ENCODE measurements around the gene CABLES1.
"Not testable (repeated sequence)": the region's sequence is repeated elsewhere in the genome, so short reads cannot be mapped to it uniquely, and the experiment has no call there.

Gene CABLES1

DNA sequence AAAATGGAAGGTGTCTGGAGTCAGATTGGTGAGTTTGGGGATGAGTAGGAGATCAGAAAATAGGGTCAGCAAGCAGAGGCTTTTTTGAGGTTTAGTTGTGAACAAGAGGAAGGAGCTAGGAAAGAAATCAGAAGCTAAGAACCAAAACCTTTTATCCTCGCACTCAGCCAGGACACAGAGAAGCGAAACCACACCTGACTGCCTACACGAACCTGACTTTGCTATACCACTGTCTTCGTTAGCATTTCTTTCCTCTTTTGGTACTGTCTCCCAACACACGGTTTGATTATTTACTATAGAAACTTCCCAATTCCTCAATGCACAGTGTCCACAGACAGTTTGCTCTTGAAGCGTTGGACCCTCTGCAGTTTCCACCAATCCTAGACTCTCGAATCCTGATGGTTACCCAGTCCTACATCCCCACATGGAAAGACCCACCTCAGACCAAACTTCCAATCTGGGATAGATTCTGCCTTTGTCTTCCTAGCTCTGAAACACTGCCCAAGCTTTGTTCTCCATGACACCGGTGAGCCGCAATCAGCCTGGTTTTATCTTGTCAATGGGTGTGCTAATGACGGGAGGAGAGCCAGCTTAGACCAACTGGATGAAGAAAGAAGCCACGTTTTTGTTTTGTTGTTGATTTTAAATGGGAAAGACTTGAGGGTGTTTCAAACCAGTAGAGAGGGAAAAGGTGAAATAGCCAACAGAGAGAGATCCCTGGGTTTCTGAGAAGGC is 137.4 kb downstream of the CABLES1 start:
- no peak for DNase-seq

DNA sequence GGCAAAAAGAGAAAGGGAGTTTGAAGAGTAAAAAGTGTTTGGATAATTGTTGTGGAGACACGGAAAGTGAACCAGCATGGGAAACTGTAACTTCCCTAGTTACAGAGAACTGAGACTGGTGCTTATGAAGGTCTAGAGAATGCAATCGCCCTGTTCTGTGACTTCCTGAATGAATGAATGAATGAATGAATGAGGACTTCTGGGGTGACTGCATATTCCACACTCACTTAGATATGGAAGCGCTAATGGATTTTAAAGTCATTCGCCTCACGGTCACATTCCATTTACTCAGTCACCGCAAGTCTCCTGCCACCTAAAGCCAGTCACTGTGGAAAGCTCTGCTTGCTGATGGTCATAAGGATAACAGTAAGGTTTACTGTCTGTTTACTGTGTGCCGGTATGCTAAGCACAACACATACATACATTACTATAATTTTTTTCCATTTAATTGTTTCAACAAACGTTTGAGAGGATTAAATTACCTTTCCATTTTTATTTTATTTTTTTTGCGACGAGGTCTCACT is 138.2 kb downstream of the CABLES1 start:
- no peak for DNase-seq

- DNase-seq, result no peak
Observed at GRCh38 chr18:23274638-23275482, 139.6 kb downstream of the CABLES1 start.

GRCh38 chr18:23276451-23276850 is 141.2 kb downstream of the CABLES1 start:
- DNase-seq, result no peak

DNA sequence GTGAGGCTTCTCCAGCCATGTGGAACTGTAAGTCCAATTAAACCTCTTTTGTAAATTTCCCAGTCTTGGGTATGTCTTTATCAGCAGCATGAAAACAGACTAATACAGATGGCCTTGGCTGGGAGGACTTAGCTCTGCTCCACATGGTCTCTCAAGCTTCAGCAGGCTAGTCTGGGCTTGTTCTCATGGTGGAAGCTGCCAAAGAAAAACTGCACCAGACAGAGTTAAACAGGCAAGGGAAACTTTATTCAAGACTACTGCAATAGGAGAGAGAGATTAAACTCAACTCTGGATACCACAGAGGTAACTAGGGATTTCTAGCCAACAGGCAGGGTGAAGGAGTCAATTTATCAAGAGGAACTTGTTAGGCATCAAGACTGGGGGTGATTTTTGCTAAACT is 142.1 kb downstream of the CABLES1 start:
- no peak for DNase-seq

DNA sequence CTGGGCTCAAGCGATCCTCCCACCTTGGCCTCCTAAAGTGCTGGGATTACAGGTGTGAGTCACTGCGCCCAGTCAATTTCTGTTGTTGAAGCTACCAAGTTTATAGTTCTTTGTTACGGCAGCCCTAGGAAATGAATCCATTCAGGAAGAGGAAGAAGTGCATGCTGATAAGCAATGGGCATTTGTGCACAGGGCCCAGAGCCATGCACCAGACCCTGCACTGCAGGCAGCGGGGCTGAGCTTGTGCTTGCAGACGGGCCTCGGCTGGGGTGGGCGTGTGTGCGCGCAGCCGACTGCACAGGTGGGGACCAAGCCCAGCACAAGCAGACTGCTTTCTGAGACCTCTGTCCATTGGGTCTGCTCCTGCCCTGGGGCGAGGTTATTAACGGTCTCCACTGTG is 144.6 kb downstream of the CABLES1 start:
- DNase-seq, result no peak

DNA sequence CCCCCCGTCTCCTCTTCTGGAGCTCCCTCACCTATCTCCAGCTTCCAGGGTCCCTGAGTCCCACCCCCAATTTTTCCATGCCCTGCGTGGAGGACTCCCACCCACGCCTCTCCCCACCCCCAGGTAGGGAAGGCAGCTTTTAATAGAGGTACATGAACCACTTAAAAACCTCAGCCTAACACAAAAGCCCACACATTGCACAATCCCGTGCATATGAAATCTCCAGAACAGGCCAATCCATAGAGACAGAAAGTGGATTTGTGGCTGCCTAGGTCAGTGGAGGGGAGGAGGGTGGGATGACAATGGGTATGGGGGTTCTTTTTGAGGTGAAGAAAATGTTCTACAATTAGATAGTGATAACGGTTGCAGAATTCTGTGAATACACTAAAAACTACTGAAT is 145.6 kb downstream of the CABLES1 start:
- DNase-seq, result no peak

DNA sequence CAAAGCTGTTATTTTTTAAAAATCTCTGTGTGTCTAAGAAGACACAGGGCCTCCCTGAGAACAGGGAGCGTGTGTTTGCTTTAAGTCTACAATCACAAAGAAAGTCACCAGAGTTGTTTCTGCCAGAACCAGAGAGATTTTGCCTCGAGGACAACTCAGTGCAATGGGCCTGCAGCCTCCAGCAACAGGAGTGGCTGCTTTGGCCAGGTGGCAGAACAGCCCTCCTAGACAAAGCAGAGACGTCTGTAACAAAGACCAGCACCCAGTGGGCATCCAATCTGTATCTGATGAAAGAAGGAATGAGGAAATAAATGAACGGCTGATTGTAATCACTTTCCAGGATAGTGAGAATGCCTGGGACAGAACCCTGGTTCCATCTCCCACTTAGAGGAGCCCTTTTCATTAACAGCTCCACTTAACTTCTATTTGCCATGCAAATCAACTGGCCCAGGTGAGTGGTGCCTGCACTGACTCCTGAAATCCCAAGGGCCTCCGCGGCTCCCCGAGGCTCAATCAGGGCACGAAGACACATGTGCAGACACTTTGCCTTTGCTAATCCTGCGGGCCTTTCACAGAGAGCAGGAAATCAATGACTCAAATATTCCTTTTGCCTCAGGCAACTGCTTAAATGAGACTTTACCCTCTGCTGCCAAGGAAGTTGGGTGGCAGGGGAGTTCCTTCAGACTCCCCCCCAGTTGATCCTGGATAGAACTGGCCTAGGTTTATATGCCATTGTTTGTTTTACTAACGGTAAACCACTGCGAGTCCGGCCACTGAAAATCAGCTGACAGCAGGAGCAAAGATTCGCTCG is 146.5 kb downstream of the CABLES1 start:
- DNase-seq, result no peak

DNA sequence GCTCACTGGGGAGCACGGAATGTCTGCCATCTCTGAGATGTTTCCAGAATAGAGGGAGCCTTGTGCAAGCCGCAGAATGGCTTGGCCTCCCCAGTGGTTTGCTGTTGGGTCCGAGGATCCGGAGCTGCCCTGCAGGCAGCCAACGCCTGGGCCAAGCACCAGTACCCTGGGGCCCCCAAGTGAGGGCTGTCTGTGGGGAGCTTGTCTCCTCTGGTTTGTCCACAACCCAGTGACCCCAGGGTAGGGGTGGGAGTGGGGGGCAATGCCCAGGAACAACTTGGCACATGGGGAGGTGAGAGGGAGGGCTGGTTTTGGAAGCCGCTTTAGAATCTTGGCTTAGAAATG is 147.1 kb downstream of the CABLES1 start:
- DNase-seq, result no peak

- no peak for DNase-seq
Observed at GRCh38 chr18:23283916-23284430, 148.7 kb downstream of the CABLES1 start.

DNA sequence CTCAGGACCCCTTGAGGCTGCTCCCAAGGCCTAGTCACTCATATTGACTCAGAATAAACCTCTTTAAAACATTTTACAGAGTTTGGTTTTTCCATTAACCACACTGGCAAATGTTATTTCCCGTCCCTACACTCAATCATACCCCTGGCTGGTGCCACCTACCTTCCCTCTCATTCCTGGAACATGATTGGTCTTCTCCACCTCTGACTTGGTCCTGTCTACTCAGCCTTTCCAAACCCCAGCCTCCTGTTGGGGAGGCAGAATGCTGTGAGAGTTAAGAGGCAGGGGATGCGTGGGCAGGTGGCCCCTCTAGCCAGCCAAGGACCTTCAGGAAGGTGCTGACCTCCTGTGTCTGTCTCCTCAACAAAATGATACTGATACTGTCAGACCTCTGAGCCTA is 149.3 kb downstream of the CABLES1 start:
- no peak for DNase-seq

- not testable (repeated sequence) for DNase-seq
Observed at GRCh38 chr18:23285581-23285980, 150.3 kb downstream of the CABLES1 start.

GRCh38 chr18:23291456-23292205 is 156.3 kb downstream of the CABLES1 start:
- DNase-seq, result no peak

- no peak for DNase-seq
Observed at GRCh38 chr18:23300231-23300805, 165.0 kb downstream of the CABLES1 start.

- no peak for DNase-seq
Observed at GRCh38 chr18:23301972-23302371, 166.7 kb downstream of the CABLES1 start.

- DNase-seq, result no peak
Observed at GRCh38 chr18:23302511-23302850, 167.2 kb downstream of the CABLES1 start.

DNA sequence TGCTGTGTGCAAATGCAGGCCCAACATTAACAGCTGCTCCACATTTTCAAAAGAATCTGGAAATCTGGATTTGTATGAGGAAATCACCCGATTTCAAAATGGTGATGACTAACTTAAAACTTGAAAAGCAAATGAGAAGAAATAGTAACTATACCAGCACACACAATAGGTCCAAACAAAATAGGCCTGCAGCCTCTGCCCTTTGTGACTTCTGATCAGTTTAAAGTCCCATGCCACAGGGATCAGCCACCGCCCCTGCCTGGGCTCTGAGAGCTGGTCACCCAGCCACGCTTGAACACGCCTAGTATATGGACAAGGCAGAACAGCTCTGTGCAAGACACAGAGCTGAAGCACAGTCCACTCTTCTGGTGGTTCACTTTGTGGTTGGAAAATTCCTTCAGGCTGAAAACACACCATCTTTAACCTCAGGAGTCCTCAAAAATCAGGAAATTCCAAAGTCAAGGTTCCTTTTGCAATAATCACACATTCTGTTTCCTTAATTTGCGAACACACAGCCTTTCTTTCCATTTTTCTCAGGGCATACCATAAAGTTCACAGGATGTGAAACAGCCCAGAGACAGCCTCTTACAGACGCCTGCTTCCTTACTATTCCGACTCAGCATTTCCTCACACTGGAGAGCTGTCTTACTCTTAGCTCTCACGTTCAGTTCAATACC is 167.7 kb downstream of the CABLES1 start:
- no peak for DNase-seq

DNA sequence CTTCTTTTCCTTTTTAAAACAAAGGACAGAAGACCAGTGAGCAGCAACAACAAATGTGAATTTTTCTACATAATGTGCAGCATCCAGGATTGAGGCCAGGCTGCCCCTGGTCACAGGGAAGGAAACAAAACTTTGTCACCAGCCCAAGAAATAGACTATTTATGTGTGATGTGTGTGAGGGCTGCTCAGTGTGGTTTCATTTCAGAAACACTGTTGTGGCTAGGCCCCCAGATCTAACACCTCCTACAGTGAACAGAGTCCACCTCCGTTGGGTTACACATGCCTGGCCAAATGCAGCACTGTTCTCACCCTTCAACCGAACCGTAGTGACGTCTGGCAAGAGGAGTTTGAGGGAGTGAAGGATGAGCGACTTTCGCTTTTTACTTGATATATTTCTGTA is 171.5 kb downstream of the CABLES1 start:
- no peak for DNase-seq

GRCh38 chr18:23307567-23308295 is 172.4 kb downstream of the CABLES1 start:
- DNase-seq, result no peak

Measured in OCI-M1 (cell line).